GM20431 (cell line): Measurements from ENCODE around the gene CEP192.
"Not testable (repeated sequence)": the region's sequence is repeated elsewhere in the genome, so short reads cannot be mapped to it uniquely, and the experiment has no call there.

ENCODE experiments used
- in situ Hi-C: fragments of 300-500 bp; cut with MseI, MboI; formaldehyde crosslinking; loops from one replicate; pipeline ENCODE4 v1.15.0; 2020; ENCODE audit warnings: low sequenced_read_pairs; ENCODE audit not compliant: unreplicated experiment

Gene CEP192, protein sequence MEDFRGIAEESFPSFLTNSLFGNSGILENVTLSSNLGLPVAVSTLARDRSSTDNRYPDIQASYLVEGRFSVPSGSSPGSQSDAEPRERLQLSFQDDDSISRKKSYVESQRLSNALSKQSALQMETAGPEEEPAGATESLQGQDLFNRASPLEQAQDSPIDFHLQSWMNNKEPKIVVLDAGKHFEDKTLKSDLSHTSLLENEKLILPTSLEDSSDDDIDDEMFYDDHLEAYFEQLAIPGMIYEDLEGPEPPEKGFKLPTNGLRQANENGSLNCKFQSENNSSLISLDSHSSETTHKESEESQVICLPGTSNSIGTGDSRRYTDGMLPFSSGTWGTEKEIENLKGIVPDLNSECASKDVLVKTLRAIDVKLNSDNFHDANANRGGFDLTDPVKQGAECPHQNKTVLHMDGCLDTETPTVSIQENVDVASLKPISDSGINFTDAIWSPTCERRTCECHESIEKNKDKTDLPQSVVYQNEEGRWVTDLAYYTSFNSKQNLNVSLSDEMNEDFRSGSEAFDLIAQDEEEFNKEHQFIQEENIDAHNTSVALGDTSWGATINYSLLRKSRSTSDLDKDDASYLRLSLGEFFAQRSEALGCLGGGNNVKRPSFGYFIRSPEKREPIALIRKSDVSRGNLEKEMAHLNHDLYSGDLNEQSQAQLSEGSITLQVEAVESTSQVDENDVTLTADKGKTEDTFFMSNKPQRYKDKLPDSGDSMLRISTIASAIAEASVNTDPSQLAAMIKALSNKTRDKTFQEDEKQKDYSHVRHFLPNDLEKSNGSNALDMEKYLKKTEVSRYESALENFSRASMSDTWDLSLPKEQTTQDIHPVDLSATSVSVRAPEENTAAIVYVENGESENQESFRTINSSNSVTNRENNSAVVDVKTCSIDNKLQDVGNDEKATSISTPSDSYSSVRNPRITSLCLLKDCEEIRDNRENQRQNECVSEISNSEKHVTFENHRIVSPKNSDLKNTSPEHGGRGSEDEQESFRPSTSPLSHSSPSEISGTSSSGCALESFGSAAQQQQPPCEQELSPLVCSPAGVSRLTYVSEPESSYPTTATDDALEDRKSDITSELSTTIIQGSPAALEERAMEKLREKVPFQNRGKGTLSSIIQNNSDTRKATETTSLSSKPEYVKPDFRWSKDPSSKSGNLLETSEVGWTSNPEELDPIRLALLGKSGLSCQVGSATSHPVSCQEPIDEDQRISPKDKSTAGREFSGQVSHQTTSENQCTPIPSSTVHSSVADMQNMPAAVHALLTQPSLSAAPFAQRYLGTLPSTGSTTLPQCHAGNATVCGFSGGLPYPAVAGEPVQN (N-terminal part only)

GRCh38 chr18:12990967-12991820, at the start of gene CEP192:
Gene CEP192, plus strand, starts transcription at chr18:12991362. Its CDS starts 8,063 bp downstream, at chr18:12999425.
- in situ Hi-C loops = no loop called here

- in situ Hi-C loops = no loop called here
Observed at GRCh38 chr18:12943215-12943614, 47.9 kb upstream of the CEP192 start.

- in situ Hi-C loops = no loop called here
Observed at GRCh38 chr18:12944709-12945108, 46.5 kb upstream of the CEP192 start.

DNA sequence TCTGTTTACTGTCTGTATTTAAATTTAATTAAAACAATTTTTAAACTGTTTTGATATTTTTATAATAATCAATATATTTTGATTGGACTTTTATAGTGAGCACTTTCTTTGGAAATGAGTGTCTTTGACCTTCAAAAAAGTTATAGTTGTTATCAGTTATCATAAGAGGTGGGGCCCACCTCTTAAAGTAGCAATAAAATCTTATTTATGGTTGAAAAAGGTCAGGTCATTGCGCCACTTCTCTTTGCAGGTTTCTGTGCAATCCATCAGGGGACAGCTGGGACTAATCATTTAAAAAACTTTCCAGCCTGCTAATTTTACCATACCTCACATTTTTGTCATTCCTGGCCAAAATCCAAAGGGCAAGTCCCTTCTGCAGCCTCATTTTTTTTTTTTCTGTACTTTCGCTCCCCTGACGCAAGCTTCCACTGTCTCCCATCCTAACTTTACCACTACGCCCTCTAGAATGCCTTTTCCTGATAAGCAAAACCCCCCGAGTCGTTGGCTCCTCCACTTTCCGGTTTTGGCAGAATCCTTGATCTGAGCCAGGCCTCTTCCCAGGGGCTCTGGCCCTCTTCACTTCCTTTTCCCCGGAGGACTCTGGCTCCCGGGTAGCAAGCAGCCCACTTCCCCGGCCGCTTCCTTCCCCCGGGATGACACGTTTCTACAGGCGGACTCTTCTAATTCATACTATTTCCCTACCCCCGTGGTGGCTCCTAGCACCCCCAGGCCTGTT, 44.4 kb upstream of the CEP192 start:
- in situ Hi-C loops = no loop called here

GRCh38 chr18:12947285-12948049, 43.7 kb upstream of the CEP192 start, which contains the start of gene SEH1L:
Gene SEH1L, plus strand, starts transcription at chr18:12948011. Its CDS starts 111 bp downstream, at chr18:12948122.
- in situ Hi-C loops = no loop called here

- in situ Hi-C loops = no loop called here
Observed at GRCh38 chr18:12948050-12948804, 42.9 kb upstream of the CEP192 start.

GRCh38 chr18:12958478-12958877, 32.7 kb upstream of the CEP192 start:
- in situ Hi-C loops = no loop called here

GRCh38 chr18:12960395-12960794, 30.8 kb upstream of the CEP192 start:
- in situ Hi-C loops = no loop called here

DNA sequence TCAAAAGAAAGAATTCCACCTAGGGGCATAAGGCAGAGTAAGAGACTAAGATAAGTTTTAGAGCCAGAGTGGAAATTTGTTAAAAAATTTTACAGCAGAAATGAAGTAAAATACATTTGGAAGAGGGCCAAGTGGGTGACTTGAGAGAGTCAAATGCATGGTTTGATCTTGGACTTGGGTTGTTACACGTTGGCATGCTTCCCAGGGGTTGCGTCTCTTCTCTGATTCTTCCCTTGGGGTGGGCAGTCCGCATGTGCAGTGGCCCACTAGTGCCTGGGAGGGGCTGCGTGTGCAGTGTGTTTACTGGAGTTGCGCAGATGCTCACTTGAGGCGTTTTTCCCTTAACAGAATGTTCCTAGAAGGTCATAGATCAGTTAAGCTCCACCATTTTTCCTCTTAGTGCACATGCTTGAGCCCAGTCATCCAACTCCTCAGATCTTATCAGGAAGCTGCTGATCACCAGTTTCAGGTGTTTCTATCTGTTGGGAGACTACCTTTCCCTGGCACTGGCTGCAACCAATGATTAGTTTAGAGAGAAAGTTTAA, 30.2 kb upstream of the CEP192 start:
- in situ Hi-C loops = no loop called here

DNA sequence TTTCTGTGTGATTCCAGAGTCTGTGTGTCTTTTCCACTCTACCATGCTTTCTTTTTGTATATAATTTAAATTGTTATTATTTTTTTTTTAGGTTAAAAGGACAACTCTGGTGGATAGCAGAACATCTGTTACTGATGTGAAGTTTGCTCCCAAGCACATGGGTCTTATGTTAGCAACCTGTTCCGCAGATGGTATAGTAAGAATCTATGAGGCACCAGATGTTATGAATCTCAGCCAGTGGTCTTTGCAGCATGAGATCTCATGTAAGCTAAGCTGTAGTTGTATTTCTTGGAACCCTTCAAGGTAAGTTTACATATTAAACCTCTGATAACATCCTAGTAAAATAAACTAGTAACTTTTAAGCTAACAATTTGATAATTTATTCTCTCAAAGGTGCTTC, 28.1 kb upstream of the CEP192 start:
- in situ Hi-C loops = no loop called here

DNA sequence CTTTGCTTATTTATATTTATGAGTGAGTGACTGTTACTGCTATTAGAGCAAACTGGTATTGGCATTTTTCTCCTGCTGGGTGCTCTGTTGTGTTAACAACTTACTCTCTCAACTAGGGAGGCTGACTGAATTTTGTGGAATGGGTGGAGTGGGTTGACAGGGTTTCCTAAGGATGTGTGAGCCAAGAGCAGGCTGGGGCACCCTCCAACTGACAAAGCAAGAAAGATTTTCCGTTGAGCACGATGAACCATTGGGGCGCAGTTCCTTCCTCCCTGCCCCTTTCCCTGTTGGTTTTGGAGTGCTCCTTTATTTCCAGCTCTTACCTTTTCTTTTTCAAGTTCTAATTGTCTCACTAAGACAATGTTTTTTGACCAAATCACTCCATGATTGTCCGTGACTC, 23.0 kb upstream of the CEP192 start:
- in situ Hi-C loops = no loop called here

GRCh38 chr18:12968619-12969018, 22.5 kb upstream of the CEP192 start:
- in situ Hi-C loops = no loop called here

DNA sequence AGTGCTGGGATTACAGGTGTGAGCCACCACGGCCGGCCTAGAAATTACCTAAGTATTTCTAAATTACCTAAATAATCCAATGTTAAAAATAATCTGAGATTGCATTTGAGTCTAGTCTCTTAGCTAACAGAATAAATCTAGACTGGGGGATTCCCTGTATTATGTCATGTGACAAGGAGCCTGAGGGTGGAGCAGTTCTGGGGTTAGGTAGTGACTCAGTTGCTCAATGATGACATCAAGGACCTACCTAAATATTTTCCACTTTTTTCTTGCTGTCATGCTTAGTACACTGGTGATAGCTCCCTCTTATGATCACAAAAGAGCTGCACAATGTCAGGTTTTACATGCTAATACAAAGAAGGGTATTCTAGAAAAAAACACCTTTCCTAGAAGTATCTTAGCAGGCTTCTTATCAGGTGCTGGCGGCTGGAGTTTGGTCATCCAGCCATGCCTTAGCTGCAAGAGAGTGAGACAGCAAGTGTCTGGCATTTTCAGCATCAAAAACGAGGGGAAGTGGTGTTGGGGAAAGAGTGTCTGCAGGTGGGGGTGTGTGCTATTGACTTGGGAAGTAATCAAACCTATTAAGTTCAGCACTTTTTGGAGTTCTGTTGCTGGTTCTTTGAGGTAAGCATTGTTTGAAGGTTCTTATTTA, 17.5 kb upstream of the CEP192 start:
- in situ Hi-C loops = no loop called here

GRCh38 chr18:12975488-12975887, 15.7 kb upstream of the CEP192 start:
- in situ Hi-C loops = no loop called here

GRCh38 chr18:12976305-12976704, 14.9 kb upstream of the CEP192 start:
- in situ Hi-C loops = no loop called here

- in situ Hi-C loops = not testable (repeated sequence)
Observed at GRCh38 chr18:12980065-12980464, 11.1 kb upstream of the CEP192 start.
